BE2C (cell line): ENCODE data around the gene ZNF146.

Experiments used
- DNase-seq: peaks from one replicate; pipeline ENCODE4 v3.0.0-alpha.2; 2020
- H3K27me3 ChIP-seq: fragments of 250-450 bp; sonication (Bioruptor Pico); 2 replicates; pipeline ENCODE4 v1.5.1; 2020; ENCODE audit warnings: mild to moderate bottlenecking
- H3K36me3 ChIP-seq: fragments of 250-450 bp; sonication (Bioruptor Pico); 2 replicates; pipeline ENCODE4 v1.5.1; 2020; ENCODE audit warnings: mild to moderate bottlenecking
- H3K4me1 ChIP-seq: fragments of 250-450 bp; sonication (Bioruptor Pico); 2 replicates; pipeline ENCODE4 v1.5.1; 2020
- H3K4me3 ChIP-seq: 2 replicates; pipeline ENCODE4 v1.5.1; 2011; ENCODE audit warnings: low read depth, low read length
- H3K9me3 ChIP-seq: fragments of 250-450 bp; sonication (Bioruptor Pico); 2 replicates; pipeline ENCODE4 v1.5.1; 2020
- CTCF ChIP-seq: IDR thresholded peaks from 2 replicates; pipeline ENCODE4 v1.5.1; 2012; ENCODE audit warnings: mild to moderate bottlenecking, low read depth, low read length

Gene ZNF146

GRCh38 chr19:36246006-36246481 is 31.1 kb downstream of the ZNF146 start:
- H3K36me3 ChIP-seq: no peaks in the 10 kb centered on the region
- no peaks in the 10 kb centered on the region for H3K9me3 ChIP-seq
- peak overlapping the region; percentile 34; the same call in 1 of the 2 replicates for H3K4me3 ChIP-seq
- TF ChIP-seq CTCF: no peak
- DNase-seq: no peak
- peaks cover 17% of the 10 kb centered on the region for H3K27me3 ChIP-seq
- H3K4me1 ChIP-seq: no peaks in the 10 kb centered on the region

GRCh38 chr19:36252047-36252446 is 37.1 kb downstream of the ZNF146 start:
- no peaks in the 10 kb centered on the region for H3K4me1 ChIP-seq
- TF ChIP-seq CTCF: no peak
- no peak for DNase-seq
- H3K36me3 ChIP-seq: no peaks in the 10 kb centered on the region
- no peaks in the 10 kb centered on the region for H3K27me3 ChIP-seq
- H3K9me3 ChIP-seq: no peaks in the 10 kb centered on the region
- H3K4me3 ChIP-seq: no peak overlapping the region

- Histone ChIP-seq H3K9me3 (0 out of 2 replicates have a peak, but pooled peaks cover 3% of the 10 kb centered on the region), H3K27me3 (no peaks in the 10 kb centered on the region), H3K4me3 (no peak overlapping the region), H3K4me1 (no peaks in the 10 kb centered on the region), H3K36me3 (no peaks in the 10 kb centered on the region)
- TF ChIP-seq CTCF: no peak
- DNase-seq: no peak
These were observed 39.9 kb downstream of the ZNF146 start for GRCh38 chr19:36254848-36255247.

GRCh38 chr19:36255316-36255715 is 40.4 kb downstream of the ZNF146 start:
- no peak for TF ChIP-seq CTCF
- no peaks in the 10 kb centered on the region for H3K27me3 ChIP-seq
- no peak for DNase-seq
- no peaks in the 10 kb centered on the region for H3K36me3 ChIP-seq
- H3K4me3 ChIP-seq: no peak overlapping the region
- no peaks in the 10 kb centered on the region for H3K4me1 ChIP-seq
- H3K9me3 ChIP-seq: 0 out of 2 replicates have a peak, but pooled peaks cover 3% of the 10 kb centered on the region

GRCh38 chr19:36256064-36256463 is 41.2 kb downstream of the ZNF146 start:
- H3K36me3 ChIP-seq: no peaks in the 10 kb centered on the region
- no peak overlapping the region for H3K4me3 ChIP-seq
- no peak for DNase-seq
- H3K27me3 ChIP-seq: no peaks in the 10 kb centered on the region
- 0 out of 2 replicates have a peak, but pooled peaks cover 3% of the 10 kb centered on the region for H3K9me3 ChIP-seq
- no peak for TF ChIP-seq CTCF
- H3K4me1 ChIP-seq: no peaks in the 10 kb centered on the region

- Histone ChIP-seq H3K9me3 (0 out of 2 replicates have a peak, but pooled peaks cover 3% of the 10 kb centered on the region), H3K36me3 (no peaks in the 10 kb centered on the region), H3K27me3 (no peaks in the 10 kb centered on the region), H3K4me1 (no peaks in the 10 kb centered on the region), H3K4me3 (peak overlapping the region; percentile 47)
- TF ChIP-seq CTCF: no peak
- DNase-seq: no peak
These were observed 42.1 kb downstream of the ZNF146 start for GRCh38 chr19:36256853-36257519.
